HL-60 (cell line): Measurements from ENCODE around the gene PRODH2.

Source experiments
- CTCF ChIP-seq: IDR thresholded peaks from one replicate; pipeline ENCODE4 v1.5.1; 2011; ENCODE audit warnings: low read length, control low read depth, inconsistent platforms; ENCODE audit not compliant: insufficient read depth
- GABPA ChIP-seq: IDR thresholded peaks from 2 replicates; pipeline ENCODE4 v1.6.1; 2012; ENCODE audit warnings: low read depth
- POLR2AphosphoS5 ChIP-seq: IDR thresholded peaks from 2 replicates; pipeline ENCODE4 v1.6.1; 2012; ENCODE audit warnings: low read depth
- REST ChIP-seq: IDR thresholded peaks from 2 replicates; pipeline ENCODE4 v1.6.1; 2012; ENCODE audit warnings: low read depth; ENCODE audit not compliant: insufficient replicate concordance

GRCh38 chr19:35780717-35781116 is 31.9 kb downstream of the PRODH2 start:
- TF ChIP-seq REST (no peak), CTCF (no peak), GABPA (no peak), POLR2AphosphoS5 (no peak)
